AG08396 (cell line): ENCODE data around the gene SRSF2.
"Not testable (repeated sequence)": the region's sequence is repeated elsewhere in the genome, so short reads cannot be mapped to it uniquely, and the experiment has no call there.

Experiments used
- DNase-seq: peaks from one replicate; pipeline ENCODE4 v3.0.0; 2012; ENCODE audit warnings: low spot score, mixed read lengths

The SRSF2 gene

GRCh38 chr17:76700617-76701470, 36.3 kb downstream of the SRSF2 start:
- peak; percentile 90 for DNase-seq

DNA sequence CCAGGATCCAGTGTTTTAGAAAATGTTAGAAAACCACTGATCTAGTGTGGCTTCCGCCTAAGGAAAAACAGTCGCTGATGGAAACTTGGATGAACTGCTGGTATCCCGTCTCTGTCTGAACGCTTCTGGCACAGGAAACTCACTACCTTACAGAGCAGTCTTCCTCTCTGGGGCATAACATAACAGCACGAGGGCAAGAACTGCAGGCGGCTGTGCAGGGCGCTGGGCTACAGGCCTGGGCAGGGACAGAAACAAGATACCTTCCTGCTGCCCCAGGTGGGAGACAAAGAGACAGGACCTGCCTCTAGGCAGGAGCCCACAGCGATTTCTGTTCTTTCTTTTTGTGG, 36.9 kb downstream of the SRSF2 start:
- DNase-seq, result no peak

- DNase-seq, result not testable (repeated sequence)
Measured at GRCh38 chr17:76698466-76698977, 38.6 kb downstream of the SRSF2 start.

DNA sequence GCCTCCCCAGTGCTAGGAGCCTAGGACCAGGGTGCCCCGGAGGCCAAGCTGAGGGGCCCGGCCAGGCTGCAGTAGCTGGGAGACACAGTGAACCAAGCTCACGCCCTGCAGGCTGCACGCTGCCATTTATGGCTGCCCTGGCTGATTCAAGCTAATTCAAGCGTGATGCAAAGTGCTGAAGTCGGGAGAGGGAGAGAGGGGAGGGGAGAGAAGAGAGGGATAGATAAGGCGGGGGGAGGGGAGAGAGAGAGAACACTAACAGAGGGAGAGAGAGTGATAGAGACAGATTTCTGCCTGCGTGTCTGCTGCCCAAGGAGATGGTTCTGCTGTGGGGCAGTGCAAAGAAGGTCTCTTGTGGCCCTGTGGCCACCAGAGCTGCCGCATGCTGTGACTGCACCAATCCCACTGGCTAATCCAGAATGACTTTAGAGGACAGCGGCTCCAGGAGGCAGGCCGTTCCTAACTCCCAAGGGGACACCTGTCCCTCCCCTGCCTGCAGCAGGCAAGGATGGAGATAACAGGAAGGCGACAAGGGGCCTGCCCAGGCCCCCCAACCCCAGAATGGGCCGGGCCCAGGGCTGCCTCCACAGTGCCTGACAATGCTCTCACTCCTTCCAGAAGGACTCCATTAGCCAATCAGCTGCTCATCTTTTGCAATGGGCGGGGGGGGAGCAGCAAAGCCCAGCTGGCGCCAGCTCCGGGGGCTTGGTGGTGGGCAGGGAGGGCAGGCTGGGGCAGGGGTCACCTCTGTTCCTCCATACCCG, 39.2 kb downstream of the SRSF2 start:
- DNase-seq, result no peak

DNA sequence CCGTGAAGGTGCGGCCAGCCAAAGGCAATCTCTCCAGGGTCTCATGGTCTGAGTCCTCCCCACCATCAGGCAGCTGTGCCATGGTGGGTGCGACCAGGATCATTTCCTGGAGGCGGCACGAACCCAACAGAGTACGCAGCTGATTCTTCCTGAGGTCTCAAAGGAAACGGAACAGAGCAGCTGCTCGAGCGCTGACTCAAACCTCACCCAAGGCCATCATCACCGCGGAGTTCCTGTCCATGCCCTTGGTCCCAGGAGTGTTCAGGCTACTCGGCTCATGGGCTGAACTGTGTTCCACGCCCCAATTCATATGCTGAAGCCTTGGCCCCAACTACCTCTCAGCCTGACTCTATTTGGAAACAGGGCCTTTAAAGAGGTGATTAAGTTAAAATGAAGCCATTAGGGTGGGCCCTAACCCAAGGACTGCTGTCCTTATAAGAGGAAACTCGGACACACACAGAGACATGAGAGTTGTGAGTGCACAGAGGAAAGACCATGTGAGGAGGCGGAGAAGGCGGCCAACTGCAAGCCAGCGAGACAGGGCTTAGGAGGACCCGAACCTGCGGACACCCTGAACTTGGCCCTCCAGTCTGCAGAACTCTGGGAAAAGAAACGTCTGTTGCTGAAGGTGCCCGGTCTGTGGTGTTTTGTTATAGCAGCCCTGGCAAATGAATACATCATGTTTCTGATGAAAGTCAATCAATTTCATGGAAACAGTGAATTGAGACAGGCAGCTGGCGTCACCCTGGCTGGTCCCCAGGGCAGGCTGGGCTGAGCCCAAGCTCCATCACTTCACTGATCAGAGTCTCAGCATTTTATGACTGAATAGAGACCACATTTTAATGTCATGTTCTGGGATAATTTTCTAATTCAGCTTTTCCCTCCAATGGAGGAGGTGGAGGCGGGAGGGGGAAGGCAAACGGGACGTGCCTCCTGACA, 40.1 kb downstream of the SRSF2 start:
- no peak for DNase-seq

GRCh38 chr17:76695059-76695831, 41.9 kb downstream of the SRSF2 start:
- no peak for DNase-seq

DNA sequence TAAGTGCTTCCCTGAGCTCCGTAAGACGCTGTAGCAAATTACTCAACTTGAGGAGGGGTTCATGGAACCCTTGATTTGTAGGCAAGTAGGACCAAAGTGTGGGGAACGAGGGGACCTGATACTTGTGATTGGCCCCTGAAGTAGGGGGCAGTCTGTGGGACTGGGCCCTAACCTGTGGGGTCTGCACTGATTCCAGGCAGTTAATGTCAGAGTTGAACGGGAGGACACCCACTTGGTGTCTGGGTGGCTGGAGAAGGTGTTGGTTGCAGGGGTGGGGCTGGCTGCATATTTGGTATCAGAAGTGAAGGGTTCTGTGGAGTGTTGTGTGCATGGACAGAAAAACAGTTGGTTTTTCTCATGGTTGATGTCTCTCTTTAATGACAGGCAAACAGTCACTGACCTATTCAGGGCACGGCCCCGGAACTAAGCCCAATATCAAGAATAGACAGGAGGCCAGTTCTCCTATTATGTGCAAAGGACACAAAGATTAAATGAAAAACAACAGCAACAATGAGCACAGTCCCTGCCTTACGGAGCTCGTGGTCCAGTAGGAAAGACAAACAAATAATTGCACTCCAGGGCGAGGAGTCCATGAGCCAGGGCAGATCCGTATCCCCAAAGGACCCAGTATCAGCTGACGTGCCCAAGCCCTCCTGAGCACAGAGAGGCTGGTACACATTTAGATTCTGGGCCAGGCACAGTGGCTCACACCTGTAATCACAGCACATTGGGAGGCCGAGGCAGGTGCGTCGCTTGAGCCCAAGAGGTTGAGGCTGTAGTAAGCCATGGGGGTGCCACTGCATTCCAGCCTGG, 45.5 kb downstream of the SRSF2 start:
- no peak for DNase-seq

GRCh38 chr17:76690596-76691280, 46.4 kb downstream of the SRSF2 start:
- DNase-seq, result no peak

GRCh38 chr17:76689859-76690258, 47.3 kb downstream of the SRSF2 start:
- DNase-seq, result no peak

DNA sequence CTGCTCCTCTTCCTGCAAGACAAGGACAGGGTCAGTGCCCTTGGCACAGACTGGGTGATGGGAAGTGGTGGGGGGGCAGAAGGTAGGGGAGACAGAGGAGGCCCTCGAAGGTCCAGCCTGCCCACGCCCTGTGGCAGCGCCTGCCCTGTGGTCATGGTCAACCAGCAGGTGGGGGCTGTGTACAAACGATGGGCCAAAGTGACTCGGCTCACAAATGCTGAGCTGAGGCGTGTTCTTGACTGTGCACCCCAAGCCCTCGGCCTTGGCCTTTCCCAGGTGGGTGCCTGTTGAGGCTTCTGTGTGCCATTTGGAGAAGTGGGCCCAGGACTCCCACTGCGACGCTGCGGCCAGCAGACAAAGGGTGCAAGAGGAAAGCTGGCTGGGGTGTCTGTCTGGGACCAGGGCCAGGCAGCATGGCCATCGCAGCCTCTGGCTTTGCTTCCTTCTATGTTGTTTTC, 48.9 kb downstream of the SRSF2 start:
- DNase-seq, result no peak

- no peak for DNase-seq
Measured at GRCh38 chr17:76687298-76688164, 49.6 kb downstream of the SRSF2 start.

GRCh38 chr17:76686538-76687297, 50.4 kb downstream of the SRSF2 start:
- DNase-seq, result no peak

GRCh38 chr17:76685846-76686245, 51.3 kb downstream of the SRSF2 start:
- no peak for DNase-seq

DNA sequence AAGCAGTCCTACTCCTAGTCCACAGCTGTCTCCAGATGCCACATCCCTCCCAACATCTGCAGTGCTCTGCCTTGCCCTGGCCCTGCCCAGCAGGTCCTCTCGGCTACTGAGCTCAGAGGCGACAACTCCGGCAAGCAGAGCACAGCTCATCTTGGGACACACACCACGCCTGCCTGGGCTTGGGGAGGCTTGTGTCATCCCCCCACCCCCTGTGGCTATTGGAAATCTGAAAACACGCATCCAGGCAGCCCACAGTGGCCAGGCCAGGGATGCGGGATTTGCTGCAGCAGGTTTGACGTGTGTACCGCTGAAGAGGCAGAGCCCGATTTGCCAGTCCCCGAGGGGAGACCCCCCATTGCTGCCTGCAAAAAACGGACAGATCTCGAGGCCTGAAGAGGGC, 51.8 kb downstream of the SRSF2 start:
- no peak for DNase-seq

- DNase-seq, result no peak
Measured at GRCh38 chr17:76684756-76685155, 52.4 kb downstream of the SRSF2 start.
